Measurements from ENCODE around the gene KCTD5.

GRCh38 chr16:2702871-2703745 is 20.8 kb downstream of the KCTD5 start:
- TF ChIP-seq ZNF274 (IDR thresholded peaks at IDR 0.05; ENCODE audit: insufficient read depth, insufficient read length) (no peak), EED (IDR thresholded peaks at IDR 0.05; ENCODE audit: low read depth) (no peak), E2F4 (IDR thresholded peaks at IDR 0.05; ENCODE audit: low read depth, low read length) (no peak)

Data from GM12878 (cell line).